Ishikawa (cell line): ENCODE results near the gene APBA1.

Experiments
- CEBPB ChIP-seq: IDR thresholded peaks from 2 replicates; pipeline ENCODE4 v1.6.1; 2012
- CREB1 ChIP-seq: IDR thresholded peaks from 2 replicates; pipeline ENCODE4 v1.6.1; 2012; ENCODE audit warnings: low read depth
- EGR1 ChIP-seq: IDR thresholded peaks from 2 replicates; pipeline ENCODE4 v1.6.1; 2012
- EP300 ChIP-seq: IDR thresholded peaks from 2 replicates; pipeline ENCODE4 v1.6.1; 2012; ENCODE audit warnings: borderline replicate concordance
- FOXM1 ChIP-seq: IDR thresholded peaks from 2 replicates; pipeline ENCODE4 v1.6.1; 2012; ENCODE audit warnings: low read depth, borderline replicate concordance
- MAX ChIP-seq: IDR thresholded peaks from 2 replicates; pipeline ENCODE4 v1.6.1; 2012
- NFIC ChIP-seq: IDR thresholded peaks from 2 replicates; pipeline ENCODE4 v1.6.1; 2012
- RAD21 ChIP-seq: IDR thresholded peaks from 2 replicates; pipeline ENCODE4 v1.6.1; 2012; ENCODE audit warnings: low read depth
- REST ChIP-seq: IDR thresholded peaks from 2 replicates; pipeline ENCODE4 v1.6.1; 2012; ENCODE audit warnings: low read depth, mild to moderate bottlenecking
- TAF1 ChIP-seq: IDR thresholded peaks from 2 replicates; pipeline ENCODE4 v1.6.1; 2012; ENCODE audit warnings: low read depth, mild to moderate bottlenecking
- TCF12 ChIP-seq: IDR thresholded peaks from 2 replicates; pipeline ENCODE4 v1.6.1; 2012; ENCODE audit warnings: low read depth
- TEAD4 ChIP-seq: IDR thresholded peaks from 2 replicates; pipeline ENCODE4 v1.6.1; 2012
- USF1 ChIP-seq: IDR thresholded peaks from 2 replicates; pipeline ENCODE4 v1.6.1; 2012
- YY1 ChIP-seq: IDR thresholded peaks from 2 replicates; pipeline ENCODE4 v1.6.1; 2012; ENCODE audit warnings: low read depth
- ZBTB7A ChIP-seq: IDR thresholded peaks from 2 replicates; pipeline ENCODE4 v1.6.1; 2012; ENCODE audit warnings: low read depth

Gene APBA1

GRCh38 chr9:69395718-69396117 lies 276.5 kb downstream of the APBA1 start:
- TF ChIP-seq NFIC: no peak
- TF ChIP-seq MAX: no peak
- TF ChIP-seq CEBPB: no peak
- no peak for TF ChIP-seq USF1
- TF ChIP-seq TCF12: no peak
- no peak for TF ChIP-seq YY1
- no peak for TF ChIP-seq TEAD4
- no peak for TF ChIP-seq EP300
- no peak for TF ChIP-seq TAF1
- TF ChIP-seq RAD21: no peak
- no peak for TF ChIP-seq CREB1
- no peak for TF ChIP-seq EGR1
- no peak for TF ChIP-seq ZBTB7A
- TF ChIP-seq REST: no peak
- TF ChIP-seq FOXM1: no peak

GRCh38 chr9:69393425-69393824 lies 278.7 kb downstream of the APBA1 start:
- no peak for TF ChIP-seq TAF1

GRCh38 chr9:69392826-69393225 lies 279.3 kb downstream of the APBA1 start:
- no peak for TF ChIP-seq CREB1
- TF ChIP-seq REST: no peak
- TF ChIP-seq NFIC: no peak
- TF ChIP-seq FOXM1: no peak
- TF ChIP-seq TCF12: no peak
- TF ChIP-seq RAD21: no peak
- TF ChIP-seq EGR1: no peak
- no peak for TF ChIP-seq MAX
- TF ChIP-seq ZBTB7A: no peak
- no peak for TF ChIP-seq YY1
- no peak for TF ChIP-seq USF1
- TF ChIP-seq TAF1: no peak

- TF ChIP-seq CEBPB: no peak
- TF ChIP-seq FOXM1: no peak
- TF ChIP-seq MAX: no peak
- TF ChIP-seq TCF12: no peak
- TF ChIP-seq TEAD4: no peak
- no peak for TF ChIP-seq TAF1
- TF ChIP-seq USF1: no peak
- TF ChIP-seq RAD21: no peak
- no peak for TF ChIP-seq REST
- no peak for TF ChIP-seq EP300
- TF ChIP-seq ZBTB7A: no peak
- no peak for TF ChIP-seq YY1
- TF ChIP-seq CREB1: no peak
- TF ChIP-seq EGR1: no peak
- TF ChIP-seq NFIC: no peak
Measured at GRCh38 chr9:69391946-69392345, 280.2 kb downstream of the APBA1 start.
